ENCODE data around the gene ACP2.

GRCh38 chr11:47257517-47258316 is 9.1 kb upstream of the ACP2 start, which contains the start of gene NR1H3:
- TF ChIP-seq CTCF (IDR thresholded peaks at IDR 0.05; ENCODE audit: low read depth, low read length) (peak; percentile 63), POLR2A (IDR thresholded peaks at IDR 0.05; ENCODE audit: extremely low read depth, insufficient read length) (peak; percentile 13), MYC (IDR thresholded peaks at IDR 0.05; ENCODE audit: low read depth, low read length) (peak; percentile 53; the same call in 1 of the 2 replicates), MAX (IDR thresholded peaks at IDR 0.05; ENCODE audit: low read depth, low read length) (peak; percentile 11; the same call in 1 of the 2 replicates)

Data from NB4 (cell line).